Muscle of leg (tissue), 11 donors: ENCODE data around the gene VSTM2L. TPM values are rescaled to one million over a fixed set of nuclear protein-coding genes. Genes with fewer than 3 reads are reported as not detected.

ENCODE experiments used
- DNase-seq: peaks from one replicate; pipeline ENCODE4 v3.0.0; 2013
- H3K27ac ChIP-seq: one replicate; pipeline ENCODE4 v1.5.1; 2013; ENCODE audit warnings: mild to moderate bottlenecking, low read length, control low read depth
- H3K27me3 ChIP-seq: one replicate; pipeline ENCODE4 v1.6.1; 2013; ENCODE audit warnings: low read length; ENCODE audit not compliant: control insufficient read depth, insufficient read depth
- H3K36me3 ChIP-seq: one replicate; pipeline ENCODE4 v1.6.1; 2013; ENCODE audit warnings: low read length; ENCODE audit not compliant: control insufficient read depth, insufficient read depth
- H3K4me1 ChIP-seq: one replicate; pipeline ENCODE4 v1.6.1; 2013; ENCODE audit warnings: low read length; ENCODE audit not compliant: control insufficient read depth, insufficient read depth
- H3K4me3 ChIP-seq: one replicate; pipeline ENCODE4 v1.5.1; 2013; ENCODE audit warnings: low read length, control low read depth
- H3K9me3 ChIP-seq: replicated peaks from 2 replicates; pipeline ENCODE4 v1.6.1; 2013; ENCODE audit warnings: low read depth, low read length; ENCODE audit not compliant: control insufficient read depth
- WGBS: methylation state at CpG from one replicate; pipeline ENCODE4 v1.1.5; 2013; ENCODE audit warnings: missing lambda C conversion rate; ENCODE audit not compliant: insufficient coverage; 5-methylcytosine and 5-hydroxymethylcytosine counted together
- polyA plus RNA-seq, 8 donors: library from polyadenylated mRNA; unstranded; fragments of 120-200 nt; gene quantifications; one replicate each; pipeline versions ENCODE4 v1.2.1 to v1.2.3, GENCODE V29; 2013; ENCODE audit warnings: inconsistent platforms in 1 of 8, low replicate concordance in 1 of 8; ENCODE audit not compliant: insufficient read length in 8 of 8, insufficient read depth in 1 of 8
- total RNA-seq: library from RNA; stranded (reverse); fragments of 120-200 nt; gene quantifications from one replicate; pipeline ENCODE4 v1.2.4, GENCODE V29; 2013

Gene VSTM2L
- total and polyA plus RNA-seq, 9 donors: 1.6 to 7.1 (median 3.0) TPM

GRCh38 chr20:37936041-37936440 lies 33.1 kb downstream of the VSTM2L start:
- H3K27me3 ChIP-seq: peaks cover 15% of the 10 kb centered on the region
- no peaks in the 10 kb centered on the region for H3K9me3 ChIP-seq
- H3K36me3 ChIP-seq: no peaks in the 10 kb centered on the region
- peaks cover 3% of the 10 kb centered on the region for H3K4me1 ChIP-seq
- no peak for DNase-seq
- no peak overlapping the region for H3K4me3 ChIP-seq
- WGBS: 91% methylated on average over 8 of the region's 10 CpGs
- H3K27ac ChIP-seq: no peak overlapping the region

- Histone ChIP-seq H3K36me3 (no peaks in the 10 kb centered on the region), H3K27me3 (peaks cover 14% of the 10 kb centered on the region), H3K27ac (no peak overlapping the region), H3K4me1 (no peaks in the 10 kb centered on the region), H3K9me3 (no peaks in the 10 kb centered on the region), H3K4me3 (no peak overlapping the region)
- DNase-seq: no peak
- WGBS: 77% methylated on average over 7 of the region's 8 CpGs
These were observed 33.5 kb downstream of the VSTM2L start for GRCh38 chr20:37936451-37936850.

GRCh38 chr20:37937686-37938085 lies 34.8 kb downstream of the VSTM2L start:
- Histone ChIP-seq H3K36me3 (no peaks in the 10 kb centered on the region), H3K9me3 (no peaks in the 10 kb centered on the region), H3K27me3 (peaks cover 5% of the 10 kb centered on the region), H3K27ac (no peak overlapping the region), H3K4me3 (no peak overlapping the region), H3K4me1 (no peaks in the 10 kb centered on the region)
- DNase-seq: no peak
- WGBS: 82% methylated on average over 3 of the region's 4 CpGs

GRCh38 chr20:37938181-37938750 lies 35.3 kb downstream of the VSTM2L start:
- no peak for DNase-seq
- WGBS: 74% methylated on average over 11 of the region's 12 CpGs
- peaks cover 5% of the 10 kb centered on the region for H3K27me3 ChIP-seq
- H3K36me3 ChIP-seq: no peaks in the 10 kb centered on the region
- no peak overlapping the region for H3K27ac ChIP-seq
- no peaks in the 10 kb centered on the region for H3K9me3 ChIP-seq
- no peak overlapping the region for H3K4me3 ChIP-seq
- H3K4me1 ChIP-seq: no peaks in the 10 kb centered on the region

GRCh38 chr20:37938954-37939353 lies 36.0 kb downstream of the VSTM2L start:
- no peak overlapping the region for H3K4me3 ChIP-seq
- H3K27ac ChIP-seq: no peak overlapping the region
- H3K9me3 ChIP-seq: no peaks in the 10 kb centered on the region
- 100% methylated on average over 3 of the region's 9 CpGs for WGBS
- H3K27me3 ChIP-seq: peaks cover 4% of the 10 kb centered on the region
- DNase-seq: no peak
- no peaks in the 10 kb centered on the region for H3K4me1 ChIP-seq
- H3K36me3 ChIP-seq: no peaks in the 10 kb centered on the region

- Histone ChIP-seq H3K4me1 (no peaks in the 10 kb centered on the region), H3K4me3 (no peak overlapping the region), H3K9me3 (no peaks in the 10 kb centered on the region), H3K27ac (no peak overlapping the region), H3K27me3 (peaks cover 3% of the 10 kb centered on the region), H3K36me3 (no peaks in the 10 kb centered on the region)
- 79% methylated on average over 17 of the region's 25 CpGs for WGBS
- no peak for DNase-seq
These were observed 37.0 kb downstream of the VSTM2L start for GRCh38 chr20:37939701-37940560.

GRCh38 chr20:37940858-37941257 lies 37.9 kb downstream of the VSTM2L start:
- peaks cover 3% of the 10 kb centered on the region for H3K27me3 ChIP-seq
- H3K9me3 ChIP-seq: no peaks in the 10 kb centered on the region
- no peaks in the 10 kb centered on the region for H3K4me1 ChIP-seq
- H3K4me3 ChIP-seq: no peak overlapping the region
- WGBS: 73% methylated on average over 3 of the region's 6 CpGs
- DNase-seq: no peak
- no peak overlapping the region for H3K27ac ChIP-seq
- no peaks in the 10 kb centered on the region for H3K36me3 ChIP-seq

- no peaks in the 10 kb centered on the region for H3K9me3 ChIP-seq
- no peak for DNase-seq
- H3K27me3 ChIP-seq: peaks cover 3% of the 10 kb centered on the region
- H3K36me3 ChIP-seq: no peaks in the 10 kb centered on the region
- WGBS: 46% methylated on average over 6 of the region's 8 CpGs
- H3K4me3 ChIP-seq: no peak overlapping the region
- no peak overlapping the region for H3K27ac ChIP-seq
- no peaks in the 10 kb centered on the region for H3K4me1 ChIP-seq
These were observed 38.4 kb downstream of the VSTM2L start for GRCh38 chr20:37941332-37941731.

GRCh38 chr20:37941992-37942391 lies 39.1 kb downstream of the VSTM2L start:
- no peaks in the 10 kb centered on the region for H3K4me1 ChIP-seq
- WGBS: no CpG with 5 or more reads among the region's 6 CpGs
- H3K27ac ChIP-seq: no peak overlapping the region
- DNase-seq: no peak
- H3K4me3 ChIP-seq: no peak overlapping the region
- H3K36me3 ChIP-seq: no peaks in the 10 kb centered on the region
- H3K9me3 ChIP-seq: no peaks in the 10 kb centered on the region
- peaks cover 3% of the 10 kb centered on the region for H3K27me3 ChIP-seq

GRCh38 chr20:37943033-37943432 lies 40.1 kb downstream of the VSTM2L start:
- DNase-seq: no peak

More at GRCh38 chr20:37943033-37943432, 40.1 kb downstream of the VSTM2L start:
- 72% methylated on average over 5 of the region's 12 CpGs for WGBS
- no peaks in the 10 kb centered on the region for H3K9me3 ChIP-seq
- no peak overlapping the region for H3K27ac ChIP-seq
- H3K36me3 ChIP-seq: no peaks in the 10 kb centered on the region
- H3K4me1 ChIP-seq: no peaks in the 10 kb centered on the region
- no peak overlapping the region for H3K4me3 ChIP-seq
- H3K27me3 ChIP-seq: peaks cover 3% of the 10 kb centered on the region
